AG04450 (cell line): ENCODE data around the gene PDGFD. TPM values are rescaled to one million over a fixed set of nuclear protein-coding genes. Genes with fewer than 3 reads are reported as not detected.

Experiments used
- CTCF ChIA-PET: fragments of 300-600, 350-600 bp; formaldehyde crosslinking; extraction: SDS; loops from one replicate; lab custom pipeline; 2022; ENCODE audit warnings: antibody characterized with exemption, inconsistent platforms; lab: Charles Lee
- POLR2A ChIA-PET: fragments of 350-600 bp; formaldehyde crosslinking; extraction: SDS; loops from one replicate; lab custom pipeline; 2021; ENCODE audit warnings: antibody characterized with exemption, inconsistent platforms; lab: Yijun Ruan, JAX
- DNase-seq: peaks from one replicate; pipeline ENCODE4 v3.0.0-alpha.2; 2011; ENCODE audit warnings: low read depth, low spot score
- H3K27ac ChIP-seq: one replicate; pipeline ENCODE4 v1.5.1; 2012; ENCODE audit warnings: low read depth, low read length, control low read depth
- H3K27me3 ChIP-seq: one replicate; pipeline ENCODE4 v1.6.0; 2012; ENCODE audit warnings: low read length; ENCODE audit not compliant: control insufficient read depth, insufficient read depth
- H3K4me3 ChIP-seq: 2 replicates; pipeline ENCODE4 v1.5.1; 2011; ENCODE audit warnings: mild to moderate bottlenecking, low read depth, low read length, control low read depth
- H3K9me3 ChIP-seq: 2 replicates; pipeline ENCODE4 v1.5.1; 2012; ENCODE audit warnings: low read length; ENCODE audit not compliant: control insufficient read depth, insufficient read depth
- polyA plus RNA-seq: library from polyadenylated mRNA; depleted of rRNA; stranded (reverse); fragments of >200 nt; gene quantifications from 2 replicates; pipeline ENCODE4 v1.2.3, GENCODE V29; 2011
- TF ChIP-seq, protein P1 (sequence below): IDR thresholded peaks from 2 replicates; pipeline ENCODE4 v1.5.1; 2011; ENCODE audit warnings: low read depth, low read length, control low read depth, inconsistent platforms

The PDGFD gene
- polyA plus RNA-seq, 1 experiment, result 58.1 TPM

DNA sequence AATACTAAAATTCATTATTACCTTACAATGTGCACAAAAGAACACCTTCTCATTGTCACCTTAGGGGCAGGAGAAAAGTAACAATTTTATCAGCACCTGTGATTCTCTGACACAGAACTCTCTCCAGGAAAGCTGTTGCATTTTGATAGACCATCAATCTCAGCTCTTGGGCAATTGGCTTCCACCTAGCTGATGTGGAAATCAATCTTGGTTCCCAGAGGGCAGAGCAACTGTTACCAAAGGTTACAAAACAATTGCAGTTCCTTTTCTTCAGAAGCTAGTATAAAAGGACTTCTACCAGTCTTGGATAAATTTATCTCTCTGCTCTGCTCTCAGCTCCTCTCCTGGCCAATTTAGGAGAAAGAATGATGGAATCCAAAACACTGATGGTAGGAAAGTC lies 285.3 kb downstream of the PDGFD start:
- TF ChIP-seq, protein P1, sequence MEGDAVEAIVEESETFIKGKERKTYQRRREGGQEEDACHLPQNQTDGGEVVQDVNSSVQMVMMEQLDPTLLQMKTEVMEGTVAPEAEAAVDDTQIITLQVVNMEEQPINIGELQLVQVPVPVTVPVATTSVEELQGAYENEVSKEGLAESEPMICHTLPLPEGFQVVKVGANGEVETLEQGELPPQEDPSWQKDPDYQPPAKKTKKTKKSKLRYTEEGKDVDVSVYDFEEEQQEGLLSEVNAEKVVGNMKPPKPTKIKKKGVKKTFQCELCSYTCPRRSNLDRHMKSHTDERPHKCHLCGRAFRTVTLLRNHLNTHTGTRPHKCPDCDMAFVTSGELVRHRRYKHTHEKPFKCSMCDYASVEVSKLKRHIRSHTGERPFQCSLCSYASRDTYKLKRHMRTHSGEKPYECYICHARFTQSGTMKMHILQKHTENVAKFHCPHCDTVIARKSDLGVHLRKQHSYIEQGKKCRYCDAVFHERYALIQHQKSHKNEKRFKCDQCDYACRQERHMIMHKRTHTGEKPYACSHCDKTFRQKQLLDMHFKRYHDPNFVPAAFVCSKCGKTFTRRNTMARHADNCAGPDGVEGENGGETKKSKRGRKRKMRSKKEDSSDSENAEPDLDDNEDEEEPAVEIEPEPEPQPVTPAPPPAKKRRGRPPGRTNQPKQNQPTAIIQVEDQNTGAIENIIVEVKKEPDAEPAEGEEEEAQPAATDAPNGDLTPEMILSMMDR, result no peak
- Histone ChIP-seq H3K4me3 (no peak overlapping the region), H3K9me3 (no peaks in the 10 kb centered on the region), H3K27me3 (no peaks in the 10 kb centered on the region), H3K27ac (no peak overlapping the region)
- ChIA-PET POLR2A (no interaction called here), CTCF (no interaction called here)
- no peak for DNase-seq

DNA sequence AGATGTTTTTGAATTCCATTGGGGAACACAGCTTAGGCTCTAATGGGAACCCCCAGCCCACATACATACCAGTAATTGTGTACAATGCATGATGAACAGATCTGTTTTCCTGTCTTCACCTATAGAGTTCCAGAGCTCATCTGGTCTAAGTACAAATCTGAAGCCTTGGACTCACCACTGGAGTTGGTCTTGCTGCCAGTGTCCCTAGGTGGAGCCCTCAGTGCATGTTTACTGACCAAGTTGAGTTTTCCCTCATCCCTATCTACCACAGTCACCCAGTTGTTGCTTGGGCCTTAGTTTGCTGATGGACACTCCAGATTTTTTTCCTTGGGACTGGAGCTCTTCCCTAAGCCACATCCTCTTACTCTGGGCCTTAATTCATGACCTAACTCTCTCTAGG lies 286.7 kb downstream of the PDGFD start:
- TF ChIP-seq, protein P1, result no peak
- DNase-seq, result no peak
- ChIA-PET POLR2A (no interaction called here), CTCF (no interaction called here)
- Histone ChIP-seq H3K4me3 (no peak overlapping the region), H3K27me3 (no peaks in the 10 kb centered on the region), H3K27ac (no peak overlapping the region), H3K9me3 (no peaks in the 10 kb centered on the region)

DNA sequence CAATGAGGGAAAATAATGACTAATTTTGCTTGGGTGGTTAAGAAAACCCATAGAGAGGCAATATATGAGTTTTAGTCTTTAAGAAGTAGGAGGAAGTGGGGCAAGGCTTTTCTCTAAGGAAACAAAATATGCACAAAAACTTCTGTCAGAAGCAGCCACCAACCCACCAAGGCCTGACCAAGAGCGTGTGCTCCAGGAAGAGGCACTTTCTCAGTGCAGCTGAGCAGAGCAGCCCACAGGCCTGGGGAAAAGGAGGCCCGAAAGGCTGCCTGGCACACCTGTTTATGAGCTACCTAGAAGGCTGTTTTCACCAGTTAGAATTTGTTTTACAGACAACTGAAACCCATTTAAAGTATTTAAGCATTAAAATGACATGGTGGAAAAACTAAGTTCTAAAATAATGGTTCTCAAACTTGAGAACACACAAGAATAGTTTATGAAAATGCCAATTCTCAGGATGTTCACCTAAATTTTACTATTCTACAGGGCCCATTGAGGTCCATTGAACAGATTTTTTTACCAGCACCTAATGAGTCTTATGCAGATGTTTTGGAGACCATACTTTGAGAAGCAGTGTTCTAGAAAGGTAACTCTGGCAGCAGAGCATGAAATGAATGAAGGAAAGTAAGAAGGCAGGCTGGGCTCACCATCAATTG lies 288.0 kb downstream of the PDGFD start:
- no peak overlapping the region for H3K4me3 ChIP-seq
- ChIA-PET POLR2A (no interaction called here), CTCF (no interaction called here)
- no peak for DNase-seq
- no peaks in the 10 kb centered on the region for H3K27me3 ChIP-seq
- H3K27ac ChIP-seq, result no peak overlapping the region
- TF ChIP-seq, protein P1, result no peak
- H3K9me3 ChIP-seq, result no peaks in the 10 kb centered on the region

DNA sequence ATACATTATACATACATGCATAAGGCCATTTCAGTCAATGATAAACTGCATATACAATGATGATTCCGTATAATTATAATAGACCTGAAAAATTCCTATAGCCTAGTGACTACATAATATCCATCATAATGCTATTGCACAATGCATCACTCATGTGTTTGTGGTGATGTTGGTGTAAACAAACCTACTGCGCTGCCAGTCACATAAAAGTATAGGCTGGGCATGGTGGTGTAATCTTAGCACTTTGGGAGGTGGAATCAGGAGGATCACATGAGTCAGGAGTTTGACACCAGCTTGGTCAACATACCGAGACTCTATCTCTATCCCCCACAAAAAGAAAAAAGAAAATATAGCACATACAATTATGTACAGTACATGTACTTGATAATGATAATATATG lies 291.2 kb downstream of the PDGFD start:
- Histone ChIP-seq H3K27me3 (no peaks in the 10 kb centered on the region), H3K9me3 (no peaks in the 10 kb centered on the region), H3K4me3 (no peak overlapping the region), H3K27ac (no peak overlapping the region)
- TF ChIP-seq, protein P1, result no peak
- CTCF ChIA-PET, result no interaction called here
- no peak for DNase-seq
- POLR2A ChIA-PET, result no interaction called here

GRCh38 chr11:103871923-103872551 lies 291.9 kb downstream of the PDGFD start:
- Histone ChIP-seq H3K27me3 (no peaks in the 10 kb centered on the region), H3K9me3 (no peaks in the 10 kb centered on the region), H3K27ac (no peak overlapping the region), H3K4me3 (no peak overlapping the region)
- TF ChIP-seq, protein P1, result no peak
- POLR2A ChIA-PET, result no interaction called here
- CTCF ChIA-PET, result no interaction called here
- no peak for DNase-seq
